Parietal lobe (tissue), 1 donor: ENCODE measurements around the gene ROBO3. TPM values are rescaled to one million over a fixed set of nuclear protein-coding genes. Genes with fewer than 3 reads are reported as not detected.

Source experiments
- total RNA-seq: library from RNA; depleted of rRNA; stranded (reverse); fragments of >200 nt; gene quantifications from one replicate; pipeline ENCODE4 v1.2.3, GENCODE V29; 2014

Gene ROBO3, protein sequence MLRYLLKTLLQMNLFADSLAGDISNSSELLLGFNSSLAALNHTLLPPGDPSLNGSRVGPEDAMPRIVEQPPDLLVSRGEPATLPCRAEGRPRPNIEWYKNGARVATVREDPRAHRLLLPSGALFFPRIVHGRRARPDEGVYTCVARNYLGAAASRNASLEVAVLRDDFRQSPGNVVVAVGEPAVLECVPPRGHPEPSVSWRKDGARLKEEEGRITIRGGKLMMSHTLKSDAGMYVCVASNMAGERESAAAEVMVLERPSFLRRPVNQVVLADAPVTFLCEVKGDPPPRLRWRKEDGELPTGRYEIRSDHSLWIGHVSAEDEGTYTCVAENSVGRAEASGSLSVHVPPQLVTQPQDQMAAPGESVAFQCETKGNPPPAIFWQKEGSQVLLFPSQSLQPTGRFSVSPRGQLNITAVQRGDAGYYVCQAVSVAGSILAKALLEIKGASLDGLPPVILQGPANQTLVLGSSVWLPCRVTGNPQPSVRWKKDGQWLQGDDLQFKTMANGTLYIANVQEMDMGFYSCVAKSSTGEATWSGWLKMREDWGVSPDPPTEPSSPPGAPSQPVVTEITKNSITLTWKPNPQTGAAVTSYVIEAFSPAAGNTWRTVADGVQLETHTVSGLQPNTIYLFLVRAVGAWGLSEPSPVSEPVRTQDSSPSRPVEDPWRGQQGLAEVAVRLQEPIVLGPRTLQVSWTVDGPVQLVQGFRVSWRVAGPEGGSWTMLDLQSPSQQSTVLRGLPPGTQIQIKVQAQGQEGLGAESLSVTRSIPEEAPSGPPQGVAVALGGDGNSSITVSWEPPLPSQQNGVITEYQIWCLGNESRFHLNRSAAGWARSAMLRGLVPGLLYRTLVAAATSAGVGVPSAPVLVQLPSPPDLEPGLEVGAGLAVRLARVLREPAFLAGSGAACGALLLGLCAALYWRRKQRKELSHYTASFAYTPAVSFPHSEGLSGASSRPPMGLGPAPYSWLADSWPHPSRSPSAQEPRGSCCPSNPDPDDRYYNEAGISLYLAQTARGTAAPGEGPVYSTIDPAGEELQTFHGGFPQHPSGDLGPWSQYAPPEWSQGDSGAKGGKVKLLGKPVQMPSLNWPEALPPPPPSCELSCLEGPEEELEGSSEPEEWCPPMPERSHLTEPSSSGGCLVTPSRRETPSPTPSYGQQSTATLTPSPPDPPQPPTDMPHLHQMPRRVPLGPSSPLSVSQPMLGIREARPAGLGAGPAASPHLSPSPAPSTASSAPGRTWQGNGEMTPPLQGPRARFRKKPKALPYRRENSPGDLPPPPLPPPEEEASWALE (N-terminal part only)
- 7.8 TPM for total RNA-seq

DNA sequence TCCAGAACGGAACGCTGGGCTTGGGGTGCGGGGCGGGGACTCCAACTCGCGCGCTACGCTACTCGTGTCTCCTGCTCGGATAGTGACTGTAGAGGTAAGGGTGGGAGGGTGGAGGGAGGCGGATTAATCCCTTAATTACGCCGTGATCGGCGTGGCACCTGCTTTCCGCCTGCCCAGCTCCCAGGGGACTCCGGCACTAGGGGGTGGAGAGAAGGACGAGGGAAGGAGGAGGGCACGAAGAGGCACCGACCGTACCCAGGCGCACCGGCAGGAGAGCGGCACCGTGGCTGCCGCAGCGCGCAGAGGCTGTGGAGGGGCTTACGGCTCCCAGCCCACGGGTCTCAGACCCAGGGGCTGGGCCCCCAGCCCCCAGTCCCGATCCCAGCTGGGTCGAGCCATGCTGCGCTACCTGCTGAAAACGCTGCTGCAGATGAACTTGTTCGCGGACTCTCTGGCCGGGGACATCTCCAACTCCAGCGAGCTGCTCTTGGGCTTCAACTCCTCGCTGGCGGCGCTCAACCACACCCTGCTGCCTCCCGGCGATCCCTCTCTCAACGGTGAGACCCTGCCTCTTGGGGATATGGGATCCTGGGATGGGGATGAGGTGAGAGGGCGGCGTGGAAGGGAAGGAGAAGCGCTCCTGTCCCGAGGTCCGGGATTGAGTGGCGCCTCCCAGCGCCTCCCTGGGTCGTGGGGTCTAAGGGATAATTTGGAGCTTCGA is at the start of gene ROBO3:
ROBO3 (plus strand) TSS at position 252 of the 721 bp plus-strand sequence; CDS start at position 398, 146 bp downstream.

DNA sequence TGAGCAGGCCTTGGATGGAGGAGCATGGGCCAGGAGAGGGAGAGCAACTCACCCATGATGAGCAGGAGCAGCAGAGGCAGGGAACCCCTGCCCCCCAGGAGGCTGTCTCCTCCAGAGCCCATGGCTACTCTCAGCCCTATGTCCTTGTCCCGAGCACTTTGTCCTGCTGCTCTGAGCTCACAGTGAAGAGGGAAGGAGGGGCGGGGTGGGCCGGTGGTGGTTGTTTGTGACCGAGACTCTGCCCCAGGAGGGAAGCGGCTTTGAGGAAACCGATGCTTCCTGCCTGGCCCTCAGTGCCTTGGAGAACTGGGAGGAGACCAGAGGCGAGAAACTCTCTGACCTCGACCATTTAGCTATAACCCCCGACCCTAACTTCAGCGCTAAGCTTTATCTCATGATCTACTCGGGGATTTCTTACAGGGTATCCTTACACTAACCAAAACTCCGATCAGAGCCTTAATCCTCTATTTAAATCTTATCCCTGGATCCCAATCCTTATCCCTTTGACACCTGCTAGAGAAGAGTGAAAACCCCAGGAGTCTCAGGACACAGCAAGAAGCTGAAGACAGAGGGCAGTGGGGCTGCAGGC is 32.5 kb downstream of the ROBO3 start, which contains the start of gene ROBO4:
ROBO4 (minus strand) TSS at position 192 of the 589 bp plus-strand sequence; CDS start at position 122, 70 bp downstream.

DNA sequence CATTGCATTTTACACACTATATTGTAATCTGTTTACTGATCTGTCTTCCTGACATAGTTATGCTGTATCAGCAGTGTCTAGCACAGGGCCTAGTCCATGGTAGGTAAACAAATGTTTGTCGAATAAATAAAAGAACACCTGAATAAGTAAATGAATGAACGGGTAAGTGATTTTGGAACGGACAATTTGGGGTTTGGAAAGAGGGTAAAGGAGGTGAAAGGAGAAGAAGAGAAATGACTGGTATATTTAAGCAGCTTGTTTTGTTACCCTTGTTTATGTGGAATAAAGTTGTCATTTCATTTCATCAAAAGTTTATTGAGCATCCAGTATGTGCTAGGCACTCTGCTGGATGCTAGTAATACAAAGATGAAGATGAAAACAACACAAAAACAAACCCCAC is 53.7 kb downstream of the ROBO3 start, which contains the start of gene HEPN1:
HEPN1 (plus strand) TSS at position 301 of the 400 bp plus-strand sequence.

Other genes starting within 250 kb of the ROBO3 start
- gene TBRG1, start 242.6 kb upstream of the ROBO3 start, total RNA-seq = 50.1 TPM
- 4.7 TPM for gene SIAE, start 191.7 kb upstream of the ROBO3 start, total RNA-seq
- 3.8 TPM for gene SPA17, start 191.5 kb upstream of the ROBO3 start, total RNA-seq
- gene NRGN, start 125.5 kb upstream of the ROBO3 start, total RNA-seq = 1.9 TPM
- gene VSIG2, start 113.2 kb upstream of the ROBO3 start, total RNA-seq = not detected
- 4.4 TPM for gene ESAM, start 103.1 kb upstream of the ROBO3 start, total RNA-seq
- gene MSANTD2, start 65.0 kb upstream of the ROBO3 start, total RNA-seq = 32.9 TPM
- 3.1 TPM for gene ROBO4, start 32.4 kb downstream of the ROBO3 start, total RNA-seq
- gene HEPN1, start 53.8 kb downstream of the ROBO3 start, total RNA-seq = not detected
- 18.2 TPM for gene HEPACAM, start 70.6 kb downstream of the ROBO3 start, total RNA-seq
- gene CCDC15, start 88.8 kb downstream of the ROBO3 start, total RNA-seq = 3.8 TPM
- gene SLC37A2, start 197.9 kb downstream of the ROBO3 start, total RNA-seq = 1.9 TPM
- gene TMEM218, start 246.2 kb downstream of the ROBO3 start, total RNA-seq = 25.0 TPM